Esophagus mucosa (tissue), 1 donor: ENCODE measurements around the gene PRTFDC1. TPM values are rescaled to one million over a fixed set of nuclear protein-coding genes. Genes with fewer than 3 reads are reported as not detected.

Experiments
- ATAC-seq: fragments of 200-7000 bp; cut with Tn5 transposase; one replicate; pipeline ENCODE4 v1.9.1; 2020
- total RNA-seq: library from RNA; stranded (reverse); gene quantifications from one replicate; pipeline ENCODE4 v1.2.4, GENCODE V29; 2023
- donor health status: DM: yes; HTN: yes; CAD: no.

PRTFDC1 gene
- total RNA-seq, 1 donor from 2014 or later = 2.1 TPM

DNA sequence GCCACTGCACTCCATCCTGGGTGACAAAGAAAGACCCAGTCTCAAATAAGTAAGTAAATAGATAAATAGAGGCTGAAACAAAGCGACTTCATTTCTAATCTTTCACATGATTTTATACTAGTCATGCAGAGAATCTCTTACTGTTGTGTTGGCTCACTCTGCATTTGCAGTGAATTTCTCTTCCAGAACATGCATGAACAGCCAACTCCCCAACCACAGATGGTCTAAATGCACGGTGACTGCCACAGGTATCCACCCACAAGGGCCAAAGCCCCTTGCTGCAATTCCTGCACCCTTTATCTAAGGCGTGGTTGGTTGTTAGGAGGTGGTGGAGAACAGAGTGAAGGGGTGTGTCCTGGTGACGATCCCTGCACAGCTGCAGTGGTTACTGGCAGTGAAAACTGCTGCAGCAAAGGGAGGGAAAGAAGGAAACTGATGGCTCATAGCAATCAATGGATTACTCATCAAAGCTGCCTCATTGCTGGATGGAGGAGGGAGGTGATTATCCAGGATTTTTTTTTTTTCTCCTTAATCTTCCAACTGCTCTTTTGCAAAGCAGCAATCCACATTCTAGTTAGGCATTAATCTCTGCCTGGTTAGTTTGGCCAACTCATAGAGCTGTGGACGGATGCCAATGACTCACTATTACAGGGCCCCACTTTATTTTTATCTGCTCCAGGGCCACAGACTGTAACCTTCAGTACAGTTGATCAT lies 50.6 kb downstream of the PRTFDC1 start:
- ATAC-seq = peak; percentile 97

DNA sequence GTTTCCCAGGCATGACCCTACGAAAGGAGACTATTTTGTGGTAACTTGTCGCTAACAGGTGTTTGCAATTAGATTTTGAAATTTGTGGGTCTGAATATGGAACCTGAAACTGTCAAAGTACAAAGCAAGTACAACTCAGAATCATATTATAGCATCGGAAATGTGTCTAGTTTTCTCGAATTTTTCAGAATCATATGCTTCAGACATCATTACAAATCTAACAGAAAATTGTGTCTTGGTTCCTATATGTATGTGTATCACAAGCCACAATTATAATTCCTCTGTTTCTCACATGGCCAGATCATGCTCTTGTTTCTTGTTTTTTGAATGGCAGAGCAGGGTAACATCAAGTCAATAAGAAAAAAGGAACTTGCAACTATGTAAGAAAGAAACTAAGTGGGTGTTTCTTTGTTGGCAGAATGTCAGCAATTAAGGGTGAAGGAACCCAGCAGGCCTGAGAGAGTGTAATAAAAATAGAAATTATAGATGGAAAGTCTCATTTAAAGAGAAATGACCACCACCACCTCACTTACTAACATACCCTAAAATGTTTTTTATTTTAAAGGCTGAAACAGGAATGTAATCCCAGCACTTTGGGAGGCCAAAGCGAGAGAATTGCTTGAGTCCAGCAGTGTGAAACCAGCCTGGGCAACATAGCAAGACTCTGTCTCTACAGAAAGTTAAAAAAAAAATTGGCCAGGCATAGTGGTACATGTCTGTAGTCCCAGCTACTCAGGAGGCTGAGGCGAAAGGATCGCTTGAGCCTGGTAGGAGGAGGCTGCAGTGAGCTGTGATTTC lies 51.3 kb downstream of the PRTFDC1 start:
- no peak for ATAC-seq

DNA sequence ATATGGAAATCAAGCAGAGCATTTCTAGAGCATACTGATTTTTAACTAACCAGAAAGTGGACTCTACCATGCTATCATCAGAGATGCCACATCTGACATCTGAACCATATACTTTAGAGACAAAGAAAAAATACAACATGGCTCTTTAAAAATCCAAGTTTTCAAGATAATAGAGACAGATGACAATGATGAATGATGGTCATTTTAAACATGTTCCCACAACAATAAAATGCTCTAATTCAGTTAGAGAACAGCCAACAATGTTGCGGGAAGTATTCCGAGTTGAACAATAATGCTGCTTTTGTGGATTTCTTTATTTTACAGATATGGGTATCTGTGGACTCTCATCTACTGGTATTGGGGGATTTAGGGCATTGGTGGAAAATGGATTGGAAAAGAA lies 52.8 kb downstream of the PRTFDC1 start:
- ATAC-seq = no peak

DNA sequence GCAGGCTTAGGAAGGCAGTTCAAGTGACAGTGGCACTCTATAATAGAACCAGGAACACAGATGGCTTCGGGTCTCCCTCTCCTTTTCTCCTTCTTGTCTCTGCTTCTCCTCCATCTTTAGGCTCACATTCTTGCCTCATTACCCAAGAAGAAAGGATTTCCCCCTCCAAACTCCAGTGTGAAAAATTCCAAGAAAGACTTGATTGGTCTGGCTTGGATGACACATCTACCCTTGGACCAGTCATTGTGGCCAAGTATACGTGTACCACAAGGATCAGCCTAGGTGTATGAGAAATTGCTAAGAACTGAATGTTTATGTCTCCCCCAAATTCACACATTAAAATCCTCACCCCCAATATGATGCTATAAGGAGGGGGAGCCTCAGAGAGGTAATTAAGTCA lies 53.9 kb downstream of the PRTFDC1 start:
- ATAC-seq = no peak

DNA sequence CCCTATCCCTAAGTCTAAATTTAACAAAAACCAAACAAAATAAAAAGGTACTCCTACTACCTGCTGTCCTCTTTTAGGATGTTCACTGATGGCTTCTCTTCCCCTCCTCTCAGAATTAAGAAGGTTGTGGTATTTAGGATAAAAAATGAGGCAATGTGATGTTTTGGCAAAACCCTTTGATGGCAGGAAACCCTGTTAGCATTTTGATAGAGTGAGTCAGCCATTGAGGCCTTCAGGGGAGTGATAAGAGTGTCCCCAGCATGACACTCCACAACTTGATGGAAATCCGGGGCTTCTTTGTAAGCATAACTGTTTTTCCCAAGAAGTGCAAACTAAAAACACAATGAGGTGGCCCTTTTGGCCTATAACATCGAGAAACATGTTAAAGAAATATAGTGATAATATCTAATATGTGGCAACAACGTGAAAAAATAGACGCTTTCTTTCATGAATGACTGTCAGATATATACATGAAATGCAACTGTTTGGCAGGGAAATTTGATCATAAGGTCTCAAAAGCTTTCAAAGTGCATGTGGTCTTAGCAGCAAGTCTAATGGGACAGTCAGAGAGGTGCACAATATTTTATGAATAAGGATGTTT lies 55.0 kb downstream of the PRTFDC1 start:
- ATAC-seq = no peak

DNA sequence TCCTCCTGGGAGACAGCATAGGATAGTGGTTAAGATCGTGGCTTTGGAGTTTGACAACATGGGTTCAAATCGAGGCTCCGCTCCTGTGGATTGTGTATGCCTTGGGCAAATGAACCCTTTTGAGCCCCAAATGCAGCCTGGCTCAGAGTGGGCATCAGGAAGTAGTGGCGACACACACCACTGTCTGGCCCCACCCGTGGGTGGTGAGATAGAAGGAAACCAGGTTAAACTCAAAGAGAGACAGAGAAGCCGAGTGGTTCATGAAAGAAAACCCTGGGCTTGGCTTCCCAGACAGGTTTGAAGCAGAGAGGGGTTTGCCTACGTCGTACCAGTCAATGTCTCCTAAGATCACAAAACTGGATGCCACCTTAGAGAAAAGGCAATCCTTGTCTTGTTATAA lies 57.7 kb downstream of the PRTFDC1 start:
- no peak for ATAC-seq

DNA sequence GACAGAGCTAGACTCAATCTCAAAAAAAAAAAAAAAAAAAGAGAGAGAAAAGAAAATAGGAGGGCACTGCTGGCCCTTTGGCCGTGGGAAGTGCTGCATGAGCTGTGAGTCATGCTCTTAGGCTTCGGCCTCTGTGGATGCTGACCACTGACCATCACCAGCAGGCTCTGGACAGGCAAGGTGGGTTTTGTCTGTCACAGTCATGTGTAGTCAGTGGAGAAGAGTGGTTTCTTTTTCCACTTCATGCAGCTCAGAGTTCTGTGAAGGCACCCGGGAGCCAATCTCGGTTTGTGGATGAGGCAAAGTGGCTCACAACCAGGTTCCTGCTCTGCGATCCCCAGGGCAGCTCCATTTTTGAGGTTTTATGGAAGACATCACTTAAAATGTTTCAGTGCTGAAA lies 58.1 kb downstream of the PRTFDC1 start:
- ATAC-seq = peak; percentile 36

DNA sequence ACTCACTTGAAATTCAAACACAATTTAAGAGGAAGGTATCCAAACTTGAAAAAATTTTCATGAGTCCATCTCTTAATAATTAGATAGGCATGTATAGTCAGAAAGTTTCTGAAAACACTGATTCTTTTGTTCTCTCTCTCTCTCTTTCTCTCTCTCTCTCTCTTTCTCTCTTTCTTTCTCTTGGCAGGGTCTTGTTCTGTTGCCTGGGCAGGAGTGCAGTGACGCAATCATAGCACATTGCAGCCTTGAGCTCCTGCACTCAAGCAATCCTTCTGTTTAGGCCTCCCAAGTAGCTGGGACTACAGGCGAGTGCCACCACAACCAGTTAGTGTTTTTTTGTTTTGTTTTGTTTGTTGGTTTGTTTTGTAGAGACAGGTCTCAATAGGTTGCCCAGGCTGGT lies 59.3 kb downstream of the PRTFDC1 start:
- ATAC-seq = no peak

DNA sequence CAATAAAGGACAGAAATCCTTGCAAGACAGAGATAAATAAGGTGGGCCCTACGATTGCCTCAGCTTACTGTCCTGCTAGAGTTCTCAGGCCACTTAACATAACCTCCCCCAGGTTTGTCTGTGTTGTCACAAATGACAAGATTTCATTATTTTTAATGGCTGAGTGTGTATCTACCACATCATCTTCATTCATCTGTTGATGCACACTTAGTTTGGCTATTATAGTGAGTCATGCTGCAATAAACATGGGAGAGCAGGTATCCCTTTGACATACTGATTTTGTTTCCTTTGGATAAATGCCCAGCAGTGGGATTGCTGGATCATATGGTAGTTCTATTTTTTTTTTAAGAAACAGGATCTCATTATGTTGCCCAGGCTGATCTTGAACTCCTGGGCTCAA lies 60.6 kb downstream of the PRTFDC1 start:
- ATAC-seq = no peak

DNA sequence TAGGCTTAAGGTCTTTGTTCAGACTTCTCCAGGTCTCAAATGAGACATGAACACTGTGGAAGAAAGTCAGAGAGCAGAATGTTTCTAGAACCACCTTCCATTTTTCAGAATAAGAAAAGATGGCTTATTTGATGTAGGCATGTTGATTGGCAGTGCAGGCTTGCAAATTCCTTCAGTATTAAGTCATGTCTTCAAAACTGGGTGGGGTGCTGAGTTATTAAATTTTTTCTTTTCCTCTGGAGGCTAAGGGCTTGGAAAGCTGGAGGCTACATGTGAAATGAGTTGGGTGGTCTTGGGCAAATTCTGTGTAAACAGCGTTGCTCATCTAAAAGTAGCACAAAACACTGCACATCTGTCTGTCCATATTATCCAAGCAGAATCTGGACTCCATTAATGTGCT lies 62.8 kb downstream of the PRTFDC1 start:
- ATAC-seq = no peak

DNA sequence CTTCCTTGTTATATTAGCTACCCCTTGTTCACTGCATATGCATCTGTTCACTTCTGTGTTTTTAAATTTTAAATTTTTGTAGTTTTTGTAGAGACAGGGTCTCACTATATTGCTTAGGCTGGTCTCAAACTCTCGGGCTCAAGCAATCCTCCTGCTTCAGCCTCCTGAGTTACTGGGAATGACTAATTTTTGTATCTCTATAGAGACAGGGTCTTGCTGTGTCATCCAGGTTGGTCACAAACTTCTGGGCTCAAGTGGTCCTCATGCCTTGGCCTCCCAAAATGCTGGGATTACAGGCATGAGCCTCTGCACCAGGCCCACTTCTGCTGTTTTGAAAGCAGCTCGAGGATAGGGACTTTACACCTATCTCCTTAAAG lies 64.6 kb downstream of the PRTFDC1 start:
- peak; percentile 11 for ATAC-seq

DNA sequence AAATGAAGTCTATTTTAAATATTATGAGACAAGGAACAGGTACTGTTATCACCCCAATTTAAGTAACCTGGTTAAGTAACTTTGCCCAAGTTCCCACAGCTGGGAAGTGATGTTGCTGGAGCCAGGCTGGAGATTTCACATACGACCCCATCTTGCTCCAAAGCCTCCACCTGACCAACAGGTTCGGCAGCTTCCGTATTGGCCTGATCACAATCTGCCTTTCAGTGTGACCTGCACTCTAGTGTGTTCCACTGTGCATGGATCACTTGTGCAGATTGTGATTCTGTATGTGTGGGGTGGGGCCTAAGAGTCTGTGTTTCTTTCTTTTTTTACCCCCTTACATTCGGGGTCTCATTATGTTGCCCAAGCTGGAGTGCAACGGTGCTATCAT lies 66.1 kb downstream of the PRTFDC1 start:
- peak; percentile 33 for ATAC-seq

DNA sequence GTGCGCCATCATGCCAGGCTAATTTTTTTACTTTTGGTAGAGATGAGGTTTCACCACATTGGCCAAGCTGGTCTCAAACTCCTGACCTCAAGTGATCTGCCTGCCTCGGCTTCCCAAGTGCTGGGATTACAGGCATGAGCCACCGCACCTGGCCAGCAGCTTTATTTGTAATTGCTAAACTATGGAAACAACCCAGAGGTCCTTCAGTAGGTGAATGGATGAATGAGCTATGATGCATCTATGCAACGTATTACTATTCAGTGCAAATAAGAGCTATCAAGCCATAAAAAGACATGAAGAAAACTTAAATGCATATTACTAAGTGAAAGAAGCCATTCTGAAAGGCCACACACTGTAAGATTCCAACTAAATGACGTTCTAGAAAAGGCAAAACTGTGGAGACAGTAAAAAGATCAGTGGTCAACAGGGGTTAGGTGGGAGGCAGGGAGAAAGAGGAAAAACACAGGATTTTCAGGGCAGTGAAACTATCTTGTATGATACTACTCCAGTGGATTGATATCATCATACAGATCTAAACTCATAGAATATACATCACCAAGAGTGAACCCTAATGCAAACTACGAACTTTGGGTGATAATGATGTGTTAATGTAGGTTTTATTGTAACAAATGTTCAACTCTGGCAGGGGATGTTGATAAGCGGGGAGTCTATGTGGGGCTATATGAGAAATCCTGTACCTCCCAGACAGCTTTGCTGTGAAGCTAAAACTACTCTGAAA lies 66.7 kb downstream of the PRTFDC1 start:
- no peak for ATAC-seq

DNA sequence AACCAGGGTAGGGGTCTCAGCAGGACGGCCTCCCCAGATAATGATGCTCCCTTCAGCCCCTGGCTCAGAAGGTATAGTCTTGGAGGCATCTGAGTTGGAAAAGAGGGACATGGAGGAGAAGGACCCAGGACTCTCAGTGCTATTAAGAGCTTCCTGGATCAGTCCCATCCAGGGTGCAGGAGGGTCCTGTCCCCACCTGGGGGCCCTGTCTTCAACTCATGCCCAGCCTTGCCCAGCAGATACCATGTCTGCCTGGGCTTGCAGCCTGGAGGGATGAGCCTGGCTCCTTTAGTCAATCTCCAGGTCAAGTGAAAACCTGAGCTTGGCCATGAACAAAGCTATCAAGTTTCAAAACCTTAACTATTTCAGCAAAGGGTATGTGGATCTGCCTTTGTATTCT lies 67.6 kb downstream of the PRTFDC1 start:
- ATAC-seq = no peak

DNA sequence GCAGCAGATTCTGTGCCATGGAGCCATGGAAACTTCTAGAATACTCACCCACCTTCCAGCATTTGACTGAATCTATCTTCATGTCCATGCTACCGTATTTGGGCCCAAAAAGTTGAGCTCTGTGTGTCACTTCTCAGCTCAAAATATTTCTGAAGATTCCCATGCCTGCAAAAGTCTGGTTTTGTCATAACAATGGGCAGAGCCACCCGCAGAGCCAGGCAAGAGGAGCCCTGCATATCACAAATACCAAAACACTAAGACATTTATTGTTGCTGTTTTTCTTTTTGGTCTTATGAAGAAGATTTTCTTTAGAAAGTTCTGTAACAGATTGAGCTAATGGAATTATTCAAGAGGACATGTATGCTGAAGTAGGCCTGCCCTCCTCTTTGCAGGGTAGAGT lies 68.1 kb downstream of the PRTFDC1 start:
- no peak for ATAC-seq

DNA sequence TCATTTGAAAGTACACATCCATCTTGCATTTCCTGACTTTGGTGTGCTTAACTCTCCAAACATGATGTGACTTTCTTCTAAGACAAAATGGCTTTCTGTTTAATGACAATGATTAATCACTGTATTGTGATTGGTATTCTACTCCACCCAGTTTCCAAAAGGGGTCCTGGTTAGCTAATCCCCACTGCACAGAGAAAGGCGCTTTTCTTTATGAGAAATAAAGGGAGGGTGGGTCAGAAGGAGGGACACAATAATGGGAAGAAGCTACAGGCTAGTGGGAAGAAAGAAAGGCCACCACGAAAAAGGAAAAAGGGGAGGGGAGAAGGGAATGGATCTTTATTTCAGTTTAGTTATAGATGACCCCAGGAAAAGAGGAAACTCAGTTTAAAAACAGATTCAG lies 69.2 kb downstream of the PRTFDC1 start:
- ATAC-seq = no peak

DNA sequence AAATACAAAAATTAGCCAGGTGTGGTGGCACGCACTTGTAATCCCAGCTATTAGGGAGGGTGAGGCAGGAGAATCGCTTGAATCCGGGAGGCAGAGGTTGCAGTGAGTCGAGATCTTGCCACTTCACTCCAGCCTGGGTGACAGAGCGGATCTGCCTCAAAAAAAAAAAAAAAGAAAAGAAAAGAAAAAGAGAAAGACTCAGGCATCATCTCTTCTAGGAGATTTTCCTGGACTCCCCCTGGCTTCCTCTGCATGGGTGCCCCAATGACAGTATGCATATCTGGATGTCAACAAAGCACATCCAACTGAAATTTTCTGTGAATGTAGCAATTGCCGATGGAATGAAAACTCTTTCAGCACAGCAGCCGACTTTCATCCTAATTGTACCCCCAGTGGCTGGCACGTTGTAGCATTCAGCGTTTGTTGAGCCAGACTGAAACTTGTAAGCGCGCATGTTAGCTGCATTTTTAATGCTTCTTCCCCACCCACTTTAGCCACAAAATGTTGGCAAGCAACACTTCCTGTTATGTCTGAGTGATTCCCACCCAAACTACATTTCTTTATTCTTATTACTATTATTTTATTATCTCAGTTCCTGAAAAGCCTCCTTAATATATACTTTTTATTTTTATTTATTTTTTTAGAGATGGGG lies 70.2 kb downstream of the PRTFDC1 start:
- ATAC-seq = no peak

DNA sequence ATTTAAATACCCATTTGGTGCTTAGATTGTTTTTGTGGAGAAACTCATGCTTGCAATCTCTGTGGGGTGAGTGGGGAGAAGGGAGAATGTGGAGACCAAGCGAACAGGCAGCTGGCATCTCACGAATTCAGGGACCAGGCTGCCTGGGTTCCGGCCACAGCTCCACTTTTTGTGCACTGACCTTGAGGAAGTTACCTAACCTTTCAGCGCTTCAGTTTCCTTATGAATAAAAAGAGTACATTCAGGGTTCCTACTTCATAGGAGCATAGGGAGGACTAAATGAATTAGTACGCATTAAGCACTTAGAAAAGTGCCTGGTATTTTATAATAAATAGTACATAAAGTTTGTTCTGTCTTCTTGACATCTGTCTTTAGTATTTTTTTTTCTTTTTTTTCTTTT lies 72.5 kb downstream of the PRTFDC1 start:
- ATAC-seq = no peak

DNA sequence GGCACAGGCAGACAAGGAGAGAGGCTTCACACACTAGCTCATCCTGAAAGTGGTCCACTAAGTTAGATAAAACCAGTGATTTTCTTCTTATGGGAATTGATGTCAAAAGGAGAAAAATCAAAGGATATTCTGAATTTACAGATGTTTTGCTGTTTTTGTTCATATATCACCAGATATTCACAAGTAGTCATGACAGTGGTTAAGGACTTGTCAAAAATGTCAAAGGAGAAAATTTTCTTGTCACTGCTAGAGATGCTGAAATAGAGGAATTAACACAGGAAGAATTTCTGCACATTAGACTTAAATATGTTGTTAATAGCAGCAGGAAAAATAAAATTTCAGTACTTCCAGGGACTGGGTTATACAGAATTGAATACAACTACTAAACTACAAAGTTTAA lies 78.3 kb downstream of the PRTFDC1 start:
- ATAC-seq = no peak

DNA sequence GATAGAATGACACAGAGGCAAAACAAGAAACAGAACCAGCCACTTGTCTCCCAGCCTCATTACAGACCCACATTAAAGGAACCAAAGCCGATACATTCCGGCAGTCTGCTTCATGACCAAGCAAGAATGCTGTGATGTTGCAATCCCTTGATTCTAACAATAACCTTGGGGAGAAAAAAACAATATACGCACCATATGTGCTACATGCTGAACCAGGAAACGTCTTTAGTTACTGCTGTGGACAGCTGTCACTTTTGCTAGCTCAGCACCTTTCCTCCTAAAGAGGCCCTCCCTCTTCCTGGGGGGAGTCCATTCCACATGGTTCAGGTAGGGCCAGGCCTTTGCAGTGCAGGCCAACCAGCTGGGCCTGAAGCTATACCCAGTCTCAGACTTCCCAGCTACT lies 79.1 kb downstream of the PRTFDC1 start:
- ATAC-seq = peak; percentile 93

DNA sequence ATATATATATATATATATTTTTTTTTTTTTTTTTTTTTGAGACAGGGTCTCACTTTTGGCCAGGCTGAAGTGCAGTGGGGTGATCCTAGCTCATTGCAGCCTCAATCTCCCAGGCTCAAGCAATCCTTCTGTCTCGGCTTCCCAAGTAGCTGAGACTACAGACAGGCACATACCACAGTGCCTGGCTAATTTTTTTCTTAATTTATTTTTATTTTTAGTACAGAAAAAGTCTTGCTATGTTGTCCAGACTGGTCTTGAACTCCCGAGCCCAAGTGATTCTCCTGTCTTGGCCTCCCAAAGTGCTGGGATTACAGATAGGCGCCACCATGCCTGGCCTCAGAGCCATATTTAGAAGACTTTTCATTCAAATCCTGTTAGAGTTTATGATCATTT lies 79.6 kb downstream of the PRTFDC1 start:
- no peak for ATAC-seq

DNA sequence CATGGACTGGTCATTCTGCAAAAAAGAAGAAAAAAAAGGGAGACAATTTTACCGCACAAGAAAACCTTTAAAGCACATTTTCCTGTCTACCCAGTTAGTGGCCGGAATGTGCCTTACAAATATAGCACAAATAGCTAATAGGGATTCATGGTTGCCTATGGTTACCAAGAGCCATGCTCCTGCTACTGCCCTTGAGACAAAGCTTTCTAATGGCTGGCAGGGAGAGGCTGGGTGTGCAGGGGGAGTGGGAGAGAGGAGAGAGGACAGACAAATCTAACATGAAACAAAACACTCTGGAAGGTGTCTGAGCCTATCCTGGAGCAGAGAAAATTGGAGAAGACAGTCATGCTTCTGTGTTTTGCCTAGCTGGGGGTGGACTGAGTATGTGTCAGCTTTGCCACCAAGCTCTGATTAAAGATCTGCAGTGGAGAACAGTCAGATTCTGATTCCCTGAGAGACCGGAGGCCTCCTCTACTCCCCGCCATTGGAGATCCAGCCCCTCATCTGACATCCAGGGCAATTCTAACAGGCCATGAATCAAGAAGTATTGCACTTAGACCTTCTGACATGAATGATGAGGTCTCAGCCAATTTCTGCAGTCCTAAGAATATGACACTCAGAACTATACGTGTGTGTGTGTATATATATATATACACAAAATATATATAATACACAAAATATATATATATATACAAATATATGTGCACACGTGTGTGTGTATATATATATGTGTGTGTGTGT lies 80.2 kb downstream of the PRTFDC1 start:
- ATAC-seq = no peak
